ENCODE results near the gene LSAMP.

LSAMP gene

GRCh38 chr3:116265976-116266584, 179.2 kb downstream of the LSAMP start:
- DNase-seq = no peak
- no peak overlapping the region for H3K9ac ChIP-seq (ENCODE audit: low read length)
- no peak overlapping the region for H3K4me3 ChIP-seq (ENCODE audit: low read length)
- no peak overlapping the region for H3K4ac ChIP-seq (ENCODE audit: low read depth, low read length)
- H4K5ac ChIP-seq (ENCODE audit: low read length) = no peak overlapping the region
- H2BK120ac ChIP-seq (ENCODE audit: low read depth, low read length) = no peak overlapping the region
- H2BK5ac ChIP-seq (ENCODE audit: low read length) = no peak overlapping the region
- no peak overlapping the region for H3K56ac ChIP-seq (ENCODE audit: low read length)
- H3K27me3 ChIP-seq (ENCODE audit: insufficient read depth, low read length, poor library complexity) = no peaks in the 10 kb centered on the region
- no peak overlapping the region for H3K27ac ChIP-seq (ENCODE audit: low read depth, low read length)
- no peaks in the 10 kb centered on the region for H3K79me2 ChIP-seq (ENCODE audit: control insufficient read depth, insufficient read depth, low read length)
- no CpG with 5 or more reads among the region's 1 CpG for WGBS (ENCODE audit: extremely low coverage, insufficient coverage, low lambda C conversion rate)
- no peak overlapping the region for H3K4me2 ChIP-seq (ENCODE audit: low read length)
- no peaks in the 10 kb centered on the region for H3K79me1 ChIP-seq (ENCODE audit: low read length)
- no peak overlapping the region for H3K18ac ChIP-seq (ENCODE audit: low read length)
- no peaks in the 10 kb centered on the region for H3K36me3 ChIP-seq (ENCODE audit: control insufficient read depth, insufficient read depth, low read length)
- H2BK15ac ChIP-seq (replicated peaks; ENCODE audit: low read depth) = no peak overlapping the region
- no peak overlapping the region for H2AK5ac ChIP-seq (ENCODE audit: low read length)
- peaks cover 9% of the 10 kb centered on the region for H3K4me1 ChIP-seq (ENCODE audit: control insufficient read depth, low read depth, low read length)
- no peak overlapping the region for H3K23ac ChIP-seq (ENCODE audit: low read length)
- no peak overlapping the region for H4K8ac ChIP-seq (ENCODE audit: low read depth, low read length)

DNA sequence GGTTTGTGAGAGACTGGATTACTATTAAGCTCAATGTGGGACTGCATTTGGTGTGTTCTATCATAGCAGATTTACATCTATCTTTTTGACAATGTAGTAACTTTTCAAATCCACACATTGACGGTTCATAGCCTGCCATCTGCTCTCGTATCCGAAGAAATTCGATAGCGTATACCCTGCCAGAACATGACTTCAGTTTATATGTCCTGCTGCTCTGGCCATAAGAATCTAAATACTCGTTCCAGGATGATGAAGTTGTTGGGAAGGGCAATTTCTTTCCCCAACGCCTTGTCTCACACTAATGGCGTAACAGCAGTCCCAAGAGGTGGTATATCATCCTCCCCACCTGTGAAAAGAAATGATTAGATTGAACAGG, 180.0 kb downstream of the LSAMP start:
- no peak for DNase-seq
- Histone ChIP-seq H4K5ac (ENCODE audit: low read length) (no peak overlapping the region), H3K27me3 (ENCODE audit: insufficient read depth, low read length, poor library complexity) (no peaks in the 10 kb centered on the region), H3K36me3 (ENCODE audit: control insufficient read depth, insufficient read depth, low read length) (no peaks in the 10 kb centered on the region), H2BK15ac (replicated peaks; ENCODE audit: low read depth) (no peak overlapping the region), H3K4me3 (ENCODE audit: low read length) (no peak overlapping the region), H3K4me2 (ENCODE audit: low read length) (no peak overlapping the region), H2BK5ac (ENCODE audit: low read length) (no peak overlapping the region), H3K9ac (ENCODE audit: low read length) (no peak overlapping the region), H3K79me1 (ENCODE audit: low read length) (no peaks in the 10 kb centered on the region), H4K8ac (ENCODE audit: low read depth, low read length) (no peak overlapping the region), H3K56ac (ENCODE audit: low read length) (no peak overlapping the region), H2AK5ac (ENCODE audit: low read length) (no peak overlapping the region), H2BK120ac (ENCODE audit: low read depth, low read length) (no peak overlapping the region), H3K79me2 (ENCODE audit: control insufficient read depth, insufficient read depth, low read length) (no peaks in the 10 kb centered on the region), H3K4ac (ENCODE audit: low read depth, low read length) (no peak overlapping the region), H3K23ac (ENCODE audit: low read length) (no peak overlapping the region), H3K27ac (ENCODE audit: low read depth, low read length) (no peak overlapping the region), H3K4me1 (ENCODE audit: control insufficient read depth, low read depth, low read length) (peaks cover 9% of the 10 kb centered on the region), H3K18ac (ENCODE audit: low read length) (peak overlapping the region; percentile 60)
- WGBS (ENCODE audit: extremely low coverage, insufficient coverage, low lambda C conversion rate) = no CpG with 5 or more reads among the region's 8 CpGs

DNA sequence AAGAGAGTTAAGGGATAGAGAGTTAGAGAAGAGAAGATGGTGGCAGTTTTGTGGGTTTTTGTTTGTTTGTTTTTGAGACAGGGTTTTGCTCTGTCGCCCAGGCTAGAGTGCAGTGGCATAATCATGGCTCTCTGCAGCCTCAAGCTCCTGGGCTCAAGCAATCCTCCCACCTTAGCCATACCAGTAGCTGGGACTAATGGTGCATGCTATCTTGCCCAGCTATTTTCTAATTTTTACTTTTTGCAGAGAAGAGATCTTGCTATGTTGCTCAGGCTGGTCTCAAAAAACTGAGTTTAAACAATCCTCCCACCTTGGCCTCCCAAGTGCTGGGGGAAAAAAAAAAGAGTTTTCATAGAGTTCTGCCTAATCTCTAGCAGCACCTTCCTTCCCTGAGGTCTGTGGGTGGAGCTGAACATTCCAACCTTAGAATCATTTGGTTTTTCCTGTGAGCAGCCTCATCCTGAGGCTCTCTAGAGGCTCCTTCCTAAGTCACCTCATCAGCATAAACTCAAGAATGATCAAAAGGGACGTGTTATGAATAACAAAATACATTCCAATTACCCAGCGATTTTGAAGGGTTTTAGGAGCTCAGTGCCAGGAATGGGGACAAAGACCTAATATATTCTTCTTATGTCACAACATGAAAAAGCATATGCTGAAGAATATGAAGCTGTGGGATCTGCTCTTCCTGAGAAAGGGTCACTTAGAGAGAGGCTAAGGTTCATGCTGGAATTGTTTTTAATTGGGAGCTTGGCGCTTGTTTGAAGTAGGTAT, 180.6 kb downstream of the LSAMP start:
- Histone ChIP-seq H3K56ac (ENCODE audit: low read length) (no peak overlapping the region), H3K27me3 (ENCODE audit: insufficient read depth, low read length, poor library complexity) (no peaks in the 10 kb centered on the region), H3K23ac (ENCODE audit: low read length) (no peak overlapping the region), H3K79me2 (ENCODE audit: control insufficient read depth, insufficient read depth, low read length) (no peaks in the 10 kb centered on the region), H4K8ac (ENCODE audit: low read depth, low read length) (no peak overlapping the region), H3K4me3 (ENCODE audit: low read length) (no peak overlapping the region), H4K5ac (ENCODE audit: low read length) (no peak overlapping the region), H2BK15ac (replicated peaks; ENCODE audit: low read depth) (no peak overlapping the region), H3K18ac (ENCODE audit: low read length) (peak overlapping the region; percentile 6), H3K27ac (ENCODE audit: low read depth, low read length) (no peak overlapping the region), H3K9ac (ENCODE audit: low read length) (no peak overlapping the region), H3K4ac (ENCODE audit: low read depth, low read length) (no peak overlapping the region), H2BK120ac (ENCODE audit: low read depth, low read length) (no peak overlapping the region), H3K4me1 (ENCODE audit: control insufficient read depth, low read depth, low read length) (peaks cover 9% of the 10 kb centered on the region), H2AK5ac (ENCODE audit: low read length) (no peak overlapping the region), H3K79me1 (ENCODE audit: low read length) (no peaks in the 10 kb centered on the region), H2BK5ac (ENCODE audit: low read length) (no peak overlapping the region), H3K4me2 (ENCODE audit: low read length) (no peak overlapping the region), H3K36me3 (ENCODE audit: control insufficient read depth, insufficient read depth, low read length) (no peaks in the 10 kb centered on the region)
- peak; percentile 75 for DNase-seq
- no CpG with 5 or more reads among the region's 4 CpGs for WGBS (ENCODE audit: extremely low coverage, insufficient coverage, low lambda C conversion rate)

GRCh38 chr3:116263842-116264545, 181.3 kb downstream of the LSAMP start:
- Histone ChIP-seq H3K56ac (ENCODE audit: low read length) (no peak overlapping the region), H3K27ac (ENCODE audit: low read depth, low read length) (no peak overlapping the region), H3K79me2 (ENCODE audit: control insufficient read depth, insufficient read depth, low read length) (no peaks in the 10 kb centered on the region), H3K4me2 (ENCODE audit: low read length) (no peak overlapping the region), H2BK5ac (ENCODE audit: low read length) (no peak overlapping the region), H3K27me3 (ENCODE audit: insufficient read depth, low read length, poor library complexity) (no peaks in the 10 kb centered on the region), H3K9ac (ENCODE audit: low read length) (no peak overlapping the region), H3K4me1 (ENCODE audit: control insufficient read depth, low read depth, low read length) (peaks cover 9% of the 10 kb centered on the region), H3K18ac (ENCODE audit: low read length) (peak overlapping the region; percentile 6), H2BK120ac (ENCODE audit: low read depth, low read length) (no peak overlapping the region), H3K23ac (ENCODE audit: low read length) (no peak overlapping the region), H2BK15ac (replicated peaks; ENCODE audit: low read depth) (no peak overlapping the region), H3K4ac (ENCODE audit: low read depth, low read length) (no peak overlapping the region), H4K8ac (ENCODE audit: low read depth, low read length) (no peak overlapping the region), H3K79me1 (ENCODE audit: low read length) (no peaks in the 10 kb centered on the region), H3K36me3 (ENCODE audit: control insufficient read depth, insufficient read depth, low read length) (no peaks in the 10 kb centered on the region), H2AK5ac (ENCODE audit: low read length) (no peak overlapping the region), H4K5ac (ENCODE audit: low read length) (no peak overlapping the region), H3K4me3 (ENCODE audit: low read length) (no peak overlapping the region)
- DNase-seq = no peak
- WGBS (ENCODE audit: extremely low coverage, insufficient coverage, low lambda C conversion rate) = no CpG with 5 or more reads among the region's 5 CpGs

DNA sequence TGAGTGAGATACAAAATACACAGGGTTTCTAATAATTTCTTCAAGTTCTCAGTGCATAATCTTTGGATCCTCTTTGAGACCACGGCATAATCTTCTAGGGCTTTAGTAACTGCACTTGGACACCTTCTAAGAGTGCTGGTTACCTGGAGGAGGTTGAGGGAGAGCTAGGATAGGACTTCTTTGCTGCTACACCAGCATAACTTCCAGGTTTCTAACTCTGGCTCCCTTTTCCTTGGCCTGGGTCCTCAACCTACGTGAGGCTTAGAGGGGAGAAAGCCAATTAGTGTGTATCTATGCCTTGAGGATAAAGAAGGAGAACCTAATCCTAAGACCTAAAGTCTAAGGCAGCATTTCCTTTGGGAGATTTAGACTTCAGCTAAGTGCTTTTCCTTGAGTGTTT, 184.8 kb downstream of the LSAMP start:
- no peak overlapping the region for H3K4me2 ChIP-seq (ENCODE audit: low read length)
- no peak overlapping the region for H2BK120ac ChIP-seq (ENCODE audit: low read depth, low read length)
- H3K27ac ChIP-seq (ENCODE audit: low read depth, low read length) = no peak overlapping the region
- H3K79me1 ChIP-seq (ENCODE audit: low read length) = no peaks in the 10 kb centered on the region
- WGBS (ENCODE audit: extremely low coverage, insufficient coverage, low lambda C conversion rate) = no CpG with 5 or more reads among the region's 2 CpGs
- no peaks in the 10 kb centered on the region for H3K79me2 ChIP-seq (ENCODE audit: control insufficient read depth, insufficient read depth, low read length)
- H3K4me3 ChIP-seq (ENCODE audit: low read length) = no peak overlapping the region
- H3K36me3 ChIP-seq (ENCODE audit: control insufficient read depth, insufficient read depth, low read length) = no peaks in the 10 kb centered on the region
- no peak overlapping the region for H4K5ac ChIP-seq (ENCODE audit: low read length)
- H2BK15ac ChIP-seq (replicated peaks; ENCODE audit: low read depth) = no peak overlapping the region
- no peak overlapping the region for H3K23ac ChIP-seq (ENCODE audit: low read length)
- no peak for DNase-seq
- peaks cover 7% of the 10 kb centered on the region for H3K4me1 ChIP-seq (ENCODE audit: control insufficient read depth, low read depth, low read length)
- H2BK5ac ChIP-seq (ENCODE audit: low read length) = no peak overlapping the region
- H4K8ac ChIP-seq (ENCODE audit: low read depth, low read length) = no peak overlapping the region
- H3K56ac ChIP-seq (ENCODE audit: low read length) = no peak overlapping the region
- no peak overlapping the region for H2AK5ac ChIP-seq (ENCODE audit: low read length)
- H3K27me3 ChIP-seq (ENCODE audit: insufficient read depth, low read length, poor library complexity) = no peaks in the 10 kb centered on the region
- no peak overlapping the region for H3K9ac ChIP-seq (ENCODE audit: low read length)
- H3K18ac ChIP-seq (ENCODE audit: low read length) = no peak overlapping the region
- no peak overlapping the region for H3K4ac ChIP-seq (ENCODE audit: low read depth, low read length)

All from mesendoderm (in vitro differentiated cells).